GM21825 (cell line): ENCODE measurements around the gene ALDH18A1.

Experiments used
- ATAC-seq: cut with Tn5 transposase; IDR thresholded peaks from one replicate; pipeline ENCODE4 v1.9.1; 2021; ENCODE audit warnings: mild to moderate bottlenecking, moderate library complexity; ENCODE audit not compliant: unreplicated experiment

The ALDH18A1 gene

DNA sequence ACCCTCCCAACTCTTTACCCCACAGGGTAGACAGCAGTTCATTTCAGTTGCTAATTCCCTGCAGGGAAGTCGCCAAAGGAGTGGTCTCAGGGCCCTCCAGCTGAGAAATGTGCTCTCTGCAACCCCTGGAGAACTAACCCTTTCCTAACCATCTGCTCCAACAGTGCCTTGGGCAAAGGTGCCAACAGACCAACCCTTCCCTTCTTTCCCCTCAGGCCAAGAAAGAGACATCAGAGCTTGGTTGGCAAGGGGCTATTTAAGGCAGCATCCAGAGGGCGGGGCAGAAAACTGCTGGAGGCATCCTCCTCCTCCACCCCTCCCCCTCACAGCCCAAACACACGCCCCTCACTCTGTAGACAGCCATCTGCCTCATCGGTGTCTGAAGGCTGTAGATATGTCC lies 97.0 kb downstream of the ALDH18A1 start:
- no peak for ATAC-seq

DNA sequence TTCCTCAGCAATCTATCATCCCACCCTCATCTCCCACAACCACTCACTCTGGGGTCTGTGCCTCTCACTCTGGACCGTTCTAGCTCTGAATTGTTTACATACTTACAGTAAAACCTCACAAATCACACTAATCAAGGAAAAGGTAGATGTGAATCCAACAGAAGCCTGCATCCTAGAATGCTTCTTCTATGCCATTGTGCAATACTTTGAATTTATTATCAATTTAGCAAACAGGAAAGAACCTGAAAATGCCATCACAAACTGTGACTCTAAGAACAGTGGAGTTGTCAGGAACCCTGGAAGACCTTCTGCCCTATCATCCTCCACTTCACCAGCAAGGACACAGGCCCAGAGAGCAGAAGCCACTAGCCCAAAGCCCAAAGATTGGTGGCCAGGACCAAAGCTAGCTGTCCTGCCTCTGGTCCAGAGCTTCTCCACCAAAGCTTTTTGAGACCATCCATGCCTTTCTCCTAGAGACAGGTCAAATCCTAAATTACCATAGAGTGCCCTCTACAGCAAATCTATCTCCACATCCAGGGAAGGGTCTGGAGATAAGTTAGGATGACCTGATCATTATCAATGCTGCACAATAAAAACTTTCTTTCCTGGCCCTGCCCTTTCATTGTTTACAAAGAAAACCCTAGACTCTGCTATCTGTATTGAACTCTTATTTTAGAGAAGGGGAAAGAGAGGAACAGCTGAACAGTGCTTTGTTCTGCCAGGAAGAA lies 97.8 kb downstream of the ALDH18A1 start:
- no peak for ATAC-seq

DNA sequence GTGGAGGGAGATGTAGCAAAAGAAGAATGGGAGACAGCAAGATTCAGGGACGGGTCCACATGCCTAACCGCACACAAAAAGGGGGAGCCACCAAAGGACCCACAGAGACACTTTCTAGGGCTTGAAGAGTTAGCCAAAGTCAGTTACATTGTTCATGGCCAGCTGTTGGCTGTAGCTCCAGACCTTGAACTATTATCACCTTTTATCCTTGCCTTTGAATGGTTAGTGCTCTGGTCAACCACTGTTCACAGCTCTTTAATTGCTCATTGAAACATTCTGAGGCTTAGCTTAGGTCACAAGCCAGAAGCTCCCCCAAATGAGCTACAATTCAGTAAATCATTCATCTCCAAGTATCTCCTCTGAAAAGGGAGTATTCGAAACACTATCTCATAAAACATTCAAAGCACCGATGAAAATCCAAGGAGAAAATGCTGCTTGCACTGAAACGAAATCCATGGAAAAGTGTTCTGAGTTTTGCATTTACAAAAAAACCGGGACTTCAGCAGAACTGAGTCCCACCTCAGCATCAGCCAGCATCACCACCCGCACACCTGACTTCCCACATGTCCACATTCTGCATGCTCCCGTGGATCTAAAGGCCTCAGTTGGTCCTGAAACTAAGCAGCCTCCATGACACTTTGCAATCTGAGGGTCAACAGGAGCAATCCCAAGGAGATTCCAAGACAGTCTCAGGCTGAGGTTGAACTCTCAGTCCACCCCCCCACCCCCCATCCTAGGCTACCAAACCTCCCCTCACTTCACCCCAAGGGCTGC lies 99.3 kb downstream of the ALDH18A1 start:
- no peak for ATAC-seq
